DMS53 treated with DMSO at 0.1 percent for 48 hours (cell line): ENCODE data around the gene ZNF217.
"Not testable (repeated sequence)": the region's sequence is repeated elsewhere in the genome, so short reads cannot be mapped to it uniquely, and the experiment has no call there.

Experiments used
- DNase-seq: peaks from one replicate; lab custom pipeline; 2025; ENCODE audit not compliant: unreplicated experiment; lab: John Stamatoyannopoulos, UW

The ZNF217 gene

DNA sequence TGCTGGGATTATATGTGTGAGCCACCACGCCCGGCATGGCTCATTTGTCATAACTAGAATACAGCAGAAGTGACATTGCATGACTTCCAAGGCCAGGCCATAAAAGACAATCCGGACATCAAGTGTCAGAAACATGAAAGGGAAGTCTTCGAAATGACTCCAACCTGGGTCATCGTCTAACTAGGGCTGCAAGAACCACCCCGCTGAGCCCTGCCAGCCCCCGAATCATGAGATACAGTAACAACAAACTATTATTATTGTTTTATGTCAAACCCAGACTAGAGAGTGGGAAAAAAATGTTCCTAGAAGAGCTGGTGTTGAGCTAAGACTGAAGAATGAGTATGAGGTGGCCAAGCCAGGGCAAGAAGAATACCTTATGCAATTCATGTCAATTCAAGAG, 59.6 kb downstream of the ZNF217 start:
- DNase-seq = no peak

DNA sequence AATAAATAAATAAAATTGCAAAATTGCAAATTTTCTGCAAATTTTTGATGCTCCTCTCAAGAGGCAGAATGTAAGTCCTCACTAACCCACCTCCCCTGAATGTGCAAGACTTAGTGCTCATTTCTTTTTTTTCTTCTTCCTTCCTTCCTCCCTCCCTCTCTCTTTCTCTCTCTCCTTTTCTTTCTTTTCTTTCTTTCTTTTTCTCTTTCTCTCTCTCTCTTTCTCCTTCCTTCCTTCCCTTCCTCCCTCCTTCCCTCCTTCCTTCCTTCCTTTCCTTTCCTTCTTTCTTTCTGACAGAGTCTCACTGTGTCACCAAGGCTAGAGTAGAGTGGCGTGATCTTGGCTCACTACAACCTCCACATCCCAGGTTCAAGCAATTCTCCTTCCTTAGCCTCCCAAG, 60.1 kb downstream of the ZNF217 start:
- DNase-seq = no peak

DNA sequence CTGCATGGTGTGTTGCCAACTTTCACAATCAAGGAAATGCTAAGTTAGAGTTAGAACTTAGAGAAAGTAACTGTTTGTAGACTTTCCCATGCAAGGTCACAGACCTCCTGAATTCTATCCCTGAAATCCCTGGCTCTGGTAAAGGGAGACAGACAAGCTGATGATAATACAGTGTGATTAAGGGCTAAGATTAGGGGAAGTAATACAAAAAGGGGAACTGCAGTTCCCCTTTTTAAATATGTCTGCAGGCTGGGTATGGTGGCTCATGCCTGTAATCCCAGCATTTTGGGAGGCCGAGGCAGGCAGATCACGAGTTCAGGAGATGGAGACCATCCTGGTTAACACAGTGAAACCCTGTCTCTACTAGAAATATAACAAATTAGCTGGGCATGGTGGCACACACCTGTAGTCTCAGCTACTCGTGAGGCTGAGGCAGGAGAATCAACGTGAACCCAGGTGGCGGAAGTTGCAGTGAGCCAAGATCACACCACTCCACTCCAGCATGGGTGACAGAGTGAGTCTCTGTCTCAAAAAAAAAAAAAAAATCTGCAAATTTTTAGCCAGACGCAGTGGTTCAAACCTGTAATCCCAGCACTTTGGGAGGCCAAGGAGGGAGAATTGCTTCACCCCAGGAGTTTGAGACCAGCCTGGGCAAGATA, 60.9 kb downstream of the ZNF217 start:
- DNase-seq = not testable (repeated sequence)

DNA sequence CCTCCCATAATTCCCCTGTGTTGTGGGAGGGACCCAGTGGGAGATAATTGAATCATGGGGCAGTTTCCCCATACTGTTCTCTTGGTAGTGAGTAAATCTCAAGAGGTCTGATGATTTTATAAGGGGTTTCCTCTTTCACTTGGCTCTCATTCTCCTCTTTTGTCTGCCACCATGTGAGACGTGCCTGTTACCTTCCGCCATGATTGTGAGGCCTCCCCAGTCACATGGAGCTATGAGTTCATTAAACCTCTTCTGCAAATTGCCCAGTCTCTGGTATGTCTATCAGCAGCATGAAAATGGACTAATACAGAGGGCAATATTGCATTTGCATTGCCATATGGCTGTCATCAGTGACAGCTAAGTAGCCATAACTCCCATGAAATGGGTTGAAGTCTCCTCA, 63.2 kb downstream of the ZNF217 start:
- no peak for DNase-seq

DNA sequence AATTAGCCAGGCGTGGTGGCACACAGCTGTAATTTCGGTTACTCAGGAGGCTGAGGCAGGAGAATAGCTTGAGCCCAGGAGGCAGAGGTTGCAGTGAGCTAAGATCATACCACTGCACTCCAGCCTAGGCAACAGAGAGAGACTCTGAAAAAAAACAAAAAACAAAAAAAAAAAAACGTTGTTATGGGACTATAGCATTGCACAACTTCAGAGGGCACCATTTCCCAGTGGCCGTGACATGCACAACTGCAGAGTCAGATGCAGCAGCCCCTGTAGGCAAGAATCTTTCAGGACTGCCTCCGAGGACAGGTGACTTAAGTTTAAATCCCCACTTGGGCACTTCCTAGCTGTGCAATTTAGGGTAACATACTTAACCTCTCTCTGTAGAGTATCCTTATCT, 64.0 kb downstream of the ZNF217 start:
- no peak for DNase-seq

DNA sequence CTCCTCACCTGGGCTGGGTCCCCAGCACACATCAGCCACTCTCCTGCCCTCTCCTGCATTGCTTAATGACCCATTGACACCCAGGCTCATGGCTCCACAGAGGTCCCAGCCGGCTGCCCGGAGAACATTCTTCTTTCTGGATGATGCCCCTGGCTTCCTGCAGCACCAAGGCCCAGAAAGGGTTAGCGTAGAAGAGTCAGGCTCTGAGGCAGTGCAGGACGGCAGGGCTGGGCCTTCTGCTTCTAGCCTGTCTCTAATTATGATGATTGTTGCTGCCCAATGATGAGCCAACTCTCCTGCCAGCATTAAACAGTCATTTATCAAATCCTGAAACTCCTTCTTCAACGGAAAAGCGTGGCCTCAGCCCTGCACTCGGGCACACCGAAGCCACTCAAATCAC, 66.4 kb downstream of the ZNF217 start:
- no peak for DNase-seq

DNA sequence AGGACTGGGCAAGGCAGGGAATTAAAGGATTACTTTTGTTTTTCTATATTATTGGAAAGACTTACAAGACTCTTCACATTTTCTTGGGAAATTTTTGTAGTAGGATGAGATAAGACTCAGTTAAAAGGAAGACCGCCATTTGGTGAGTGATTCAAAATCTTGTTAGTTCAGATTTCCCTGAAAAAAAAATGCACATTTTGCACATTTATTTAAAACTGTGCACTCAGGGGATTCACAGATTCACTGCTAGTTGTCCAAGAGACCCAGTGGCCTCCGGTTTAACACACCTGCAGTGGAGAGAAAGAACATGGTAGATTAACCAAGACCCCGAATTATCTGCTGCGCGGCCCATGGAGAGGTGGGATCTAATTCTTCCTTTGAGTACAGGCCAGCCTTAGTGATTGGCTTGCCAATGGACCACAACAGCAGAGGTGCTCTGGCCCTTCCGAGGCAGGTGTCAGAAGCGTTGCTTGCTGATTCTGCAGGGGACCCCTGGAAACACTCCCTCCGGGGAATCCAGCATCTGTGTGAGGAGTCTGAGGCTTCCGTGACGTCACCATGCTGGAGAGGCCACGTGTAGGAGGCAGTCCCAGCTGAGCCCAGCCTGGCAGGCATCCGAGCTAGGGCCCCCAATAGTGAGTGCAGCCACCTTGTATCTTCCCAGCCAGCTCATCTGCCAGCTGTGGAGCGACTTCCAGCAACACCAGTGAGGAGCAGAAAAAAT, 68.9 kb downstream of the ZNF217 start:
- no peak for DNase-seq

DNA sequence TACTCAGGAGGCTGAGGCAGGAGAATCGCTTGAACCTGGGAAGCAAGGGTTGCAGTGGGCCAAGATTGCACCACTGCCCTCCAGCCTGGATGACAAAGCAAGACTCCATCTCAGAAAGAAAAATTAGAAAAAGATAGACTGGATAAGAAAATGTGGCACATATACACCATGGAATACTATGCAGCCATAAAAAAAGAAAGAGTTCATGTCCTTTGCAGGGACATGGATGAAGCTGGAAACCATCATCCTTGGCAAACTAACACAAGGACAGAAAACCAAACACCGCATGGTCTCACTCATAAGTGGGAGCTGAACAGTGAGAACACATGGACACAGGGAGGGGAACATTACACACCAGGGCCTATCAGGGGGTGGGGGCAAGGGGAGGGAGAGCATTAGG, 70.0 kb downstream of the ZNF217 start:
- DNase-seq = not testable (repeated sequence)

DNA sequence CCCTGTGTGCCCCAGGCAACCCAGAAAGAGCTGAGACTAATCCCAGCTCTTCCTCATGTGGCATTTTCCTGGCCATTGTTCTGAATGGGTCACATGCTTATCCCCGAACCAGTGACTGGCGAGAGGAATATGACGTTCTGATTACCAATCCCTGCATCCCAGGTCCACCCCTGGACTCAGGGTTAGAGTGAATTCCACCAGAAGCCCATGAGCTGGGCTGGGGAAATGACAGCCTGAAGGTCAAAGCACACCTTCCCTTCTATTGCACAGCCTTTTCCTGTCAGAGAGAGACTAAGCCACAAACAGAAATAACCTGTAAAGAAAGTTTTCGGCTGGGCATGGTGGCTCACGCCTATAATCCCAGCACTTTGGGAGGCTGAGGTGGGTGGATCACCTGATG, 70.9 kb downstream of the ZNF217 start:
- no peak for DNase-seq

DNA sequence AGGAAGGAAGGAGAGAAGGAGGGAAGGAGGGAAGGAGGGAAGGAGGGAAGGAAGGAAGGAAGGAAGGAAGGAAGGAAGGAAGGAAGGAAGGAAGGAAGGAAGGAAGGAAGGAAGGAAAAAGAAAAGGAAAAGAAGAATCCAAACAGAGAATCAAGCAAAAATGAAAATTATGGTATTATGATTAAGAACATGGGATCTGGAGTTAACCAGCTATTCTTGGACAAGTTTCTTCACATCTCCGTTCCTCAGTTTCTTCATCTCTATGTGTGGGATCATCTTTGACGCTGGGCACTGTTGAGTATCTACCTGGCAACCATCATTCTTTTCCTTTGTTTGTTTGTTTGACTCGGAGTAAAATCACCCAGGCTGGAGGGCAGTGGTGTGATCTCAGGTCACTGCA, 71.6 kb downstream of the ZNF217 start:
- no peak for DNase-seq

DNA sequence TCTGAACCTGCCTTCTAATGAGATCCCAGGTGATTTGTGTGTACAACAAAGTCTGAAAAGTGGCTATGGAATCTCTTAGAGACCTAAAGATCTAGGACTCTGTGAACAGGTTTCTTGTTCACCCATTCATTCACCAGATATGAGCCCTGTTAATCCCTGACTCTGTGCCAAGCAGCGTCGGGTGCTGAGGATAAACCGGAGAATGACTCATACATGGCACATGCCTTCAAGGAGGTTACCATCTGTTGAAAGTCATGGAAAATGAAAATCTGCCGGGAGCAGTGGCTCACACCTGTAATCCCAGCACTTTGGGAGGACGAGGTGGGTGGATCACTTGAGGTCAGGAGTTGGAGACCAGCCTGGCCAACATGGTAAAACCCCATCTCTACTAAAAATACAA, 72.2 kb downstream of the ZNF217 start:
- DNase-seq = not testable (repeated sequence)

DNA sequence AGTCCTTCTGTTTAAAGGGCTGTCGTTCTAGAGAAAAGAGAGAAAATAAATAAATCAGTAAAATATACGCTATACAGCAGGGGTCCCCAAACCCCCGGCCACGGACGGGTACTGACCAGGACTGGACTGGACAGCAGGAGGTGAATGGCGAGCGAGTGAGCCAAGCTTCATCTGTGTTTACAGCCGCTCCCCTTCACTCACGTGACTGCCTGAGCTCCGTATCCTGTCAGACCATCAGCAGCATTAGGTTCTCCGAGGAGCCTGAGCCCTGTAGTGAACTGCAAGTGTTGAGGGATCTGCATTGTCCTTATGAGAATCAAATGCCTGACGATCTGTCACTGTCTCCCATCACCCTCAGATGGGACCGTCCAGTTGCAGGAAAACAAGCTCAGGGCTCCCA, 76.5 kb downstream of the ZNF217 start:
- DNase-seq = no peak
